ENCODE data around the gene TUBB4B.

- TF ChIP-seq, protein P1, sequence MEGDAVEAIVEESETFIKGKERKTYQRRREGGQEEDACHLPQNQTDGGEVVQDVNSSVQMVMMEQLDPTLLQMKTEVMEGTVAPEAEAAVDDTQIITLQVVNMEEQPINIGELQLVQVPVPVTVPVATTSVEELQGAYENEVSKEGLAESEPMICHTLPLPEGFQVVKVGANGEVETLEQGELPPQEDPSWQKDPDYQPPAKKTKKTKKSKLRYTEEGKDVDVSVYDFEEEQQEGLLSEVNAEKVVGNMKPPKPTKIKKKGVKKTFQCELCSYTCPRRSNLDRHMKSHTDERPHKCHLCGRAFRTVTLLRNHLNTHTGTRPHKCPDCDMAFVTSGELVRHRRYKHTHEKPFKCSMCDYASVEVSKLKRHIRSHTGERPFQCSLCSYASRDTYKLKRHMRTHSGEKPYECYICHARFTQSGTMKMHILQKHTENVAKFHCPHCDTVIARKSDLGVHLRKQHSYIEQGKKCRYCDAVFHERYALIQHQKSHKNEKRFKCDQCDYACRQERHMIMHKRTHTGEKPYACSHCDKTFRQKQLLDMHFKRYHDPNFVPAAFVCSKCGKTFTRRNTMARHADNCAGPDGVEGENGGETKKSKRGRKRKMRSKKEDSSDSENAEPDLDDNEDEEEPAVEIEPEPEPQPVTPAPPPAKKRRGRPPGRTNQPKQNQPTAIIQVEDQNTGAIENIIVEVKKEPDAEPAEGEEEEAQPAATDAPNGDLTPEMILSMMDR (IDR thresholded peaks at IDR 0.05), result no peak
- TF ChIP-seq POLR2A (IDR thresholded peaks at IDR 0.05), result no peak
These were observed 45.4 kb upstream of the TUBB4B start for GRCh38 chr9:137195525-137196220.

Measured in heart left ventricle (tissue), 13 donors.